Neuron (in vitro differentiated cells): ENCODE measurements around the gene GOLGA6L7.
"Not testable (repeated sequence)": the region's sequence is repeated elsewhere in the genome, so short reads cannot be mapped to it uniquely, and the experiment has no call there.

ENCODE experiments used
- H2AFZ ChIP-seq: one replicate; pipeline ENCODE4 v1.6.1; 2013; ENCODE audit warnings: low read depth, mild to moderate bottlenecking, inconsistent platforms, low read length, moderate library complexity
- H3K27me3 ChIP-seq: one replicate; pipeline ENCODE4 v1.6.1; 2013; ENCODE audit warnings: low read length; ENCODE audit not compliant: insufficient read depth
- H3K36me3 ChIP-seq: one replicate; pipeline ENCODE4 v1.6.1; 2013; ENCODE audit warnings: low read length; ENCODE audit not compliant: insufficient read depth
- H3K4me1 ChIP-seq: one replicate; pipeline ENCODE4 v1.6.1; 2013; ENCODE audit warnings: low read length; ENCODE audit not compliant: insufficient read depth
- H3K4me3 ChIP-seq: 2 replicates; pipeline ENCODE4 v1.5.1; 2013; ENCODE audit warnings: mild to moderate bottlenecking, low read length, moderate library complexity
- H3K9me3 ChIP-seq: one replicate; pipeline ENCODE4 v1.6.1; 2013; ENCODE audit warnings: low read length

Gene GOLGA6L7

GRCh38 chr15:28849271-28849670 is 827 bp upstream of the GOLGA6L7 start:
- H2AFZ ChIP-seq, H3K36me3 ChIP-seq, H3K9me3 ChIP-seq, H3K4me3 ChIP-seq, H3K4me1 ChIP-seq, H3K27me3 ChIP-seq: not testable (repeated sequence)

GRCh38 chr15:28847959-28848358 is 485 bp downstream of the GOLGA6L7 start:
- H2AFZ ChIP-seq, H3K4me1 ChIP-seq, H3K36me3 ChIP-seq: not testable (repeated sequence)

GRCh38 chr15:28847247-28847646 is 1.2 kb downstream of the GOLGA6L7 start:
- H2AFZ ChIP-seq, H3K27me3 ChIP-seq, H3K36me3 ChIP-seq, H3K4me1 ChIP-seq, H3K9me3 ChIP-seq, H3K4me3 ChIP-seq: not testable (repeated sequence)

More at GRCh38 chr15:28847959-28848358, 485 bp downstream of the GOLGA6L7 start:
- H3K4me3 ChIP-seq, H3K27me3 ChIP-seq, H3K9me3 ChIP-seq: not testable (repeated sequence)

GRCh38 chr15:28844147-28844546 is 4.3 kb downstream of the GOLGA6L7 start:
- H2AFZ ChIP-seq, H3K36me3 ChIP-seq, H3K4me3 ChIP-seq, H3K4me1 ChIP-seq, H3K27me3 ChIP-seq, H3K9me3 ChIP-seq: not testable (repeated sequence)

- H2AFZ ChIP-seq, H3K9me3 ChIP-seq, H3K4me3 ChIP-seq, H3K36me3 ChIP-seq, H3K27me3 ChIP-seq, H3K4me1 ChIP-seq: not testable (repeated sequence)
These were observed 4.9 kb downstream of the GOLGA6L7 start for GRCh38 chr15:28843520-28843919.

- H3K4me3 ChIP-seq, H3K27me3 ChIP-seq, H2AFZ ChIP-seq, H3K4me1 ChIP-seq, H3K36me3 ChIP-seq, H3K9me3 ChIP-seq: not testable (repeated sequence)
These were observed 6.2 kb downstream of the GOLGA6L7 start for GRCh38 chr15:28842210-28842609.

- not testable (repeated sequence) for H3K9me3 ChIP-seq, H3K36me3 ChIP-seq, H3K27me3 ChIP-seq, H2AFZ ChIP-seq, H3K4me3 ChIP-seq, H3K4me1 ChIP-seq
These were observed 8.2 kb downstream of the GOLGA6L7 start for GRCh38 chr15:28840285-28840684.

- H3K4me1 ChIP-seq, H3K4me3 ChIP-seq, H3K9me3 ChIP-seq, H2AFZ ChIP-seq, H3K27me3 ChIP-seq, H3K36me3 ChIP-seq: not testable (repeated sequence)
These were observed 13.4 kb downstream of the GOLGA6L7 start for GRCh38 chr15:28834957-28835585.

- not testable (repeated sequence) for H3K27me3 ChIP-seq, H3K9me3 ChIP-seq, H3K36me3 ChIP-seq, H3K4me1 ChIP-seq, H2AFZ ChIP-seq
- H3K4me3 ChIP-seq: peak overlapping the region; percentile 43
These were observed 16.4 kb downstream of the GOLGA6L7 start for GRCh38 chr15:28831897-28832587.

GRCh38 chr15:28821420-28821819 is 27.0 kb downstream of the GOLGA6L7 start:
- not testable (repeated sequence) for H3K4me1 ChIP-seq, H3K36me3 ChIP-seq, H2AFZ ChIP-seq, H3K9me3 ChIP-seq, H3K27me3 ChIP-seq, H3K4me3 ChIP-seq

- not testable (repeated sequence) for H3K36me3 ChIP-seq, H3K4me1 ChIP-seq, H3K27me3 ChIP-seq, H3K9me3 ChIP-seq, H2AFZ ChIP-seq, H3K4me3 ChIP-seq
These were observed 28.5 kb downstream of the GOLGA6L7 start for GRCh38 chr15:28819930-28820295.

- not testable (repeated sequence) for H3K36me3 ChIP-seq, H3K27me3 ChIP-seq, H2AFZ ChIP-seq, H3K4me1 ChIP-seq, H3K9me3 ChIP-seq, H3K4me3 ChIP-seq
These were observed 29.2 kb downstream of the GOLGA6L7 start for GRCh38 chr15:28819019-28819929.

GRCh38 chr15:28818168-28818567 is 30.3 kb downstream of the GOLGA6L7 start:
- H3K9me3 ChIP-seq, H3K4me1 ChIP-seq, H3K4me3 ChIP-seq, H3K36me3 ChIP-seq, H3K27me3 ChIP-seq, H2AFZ ChIP-seq: not testable (repeated sequence)
